ENCODE results near the gene CHADL.

Gene CHADL

DNA sequence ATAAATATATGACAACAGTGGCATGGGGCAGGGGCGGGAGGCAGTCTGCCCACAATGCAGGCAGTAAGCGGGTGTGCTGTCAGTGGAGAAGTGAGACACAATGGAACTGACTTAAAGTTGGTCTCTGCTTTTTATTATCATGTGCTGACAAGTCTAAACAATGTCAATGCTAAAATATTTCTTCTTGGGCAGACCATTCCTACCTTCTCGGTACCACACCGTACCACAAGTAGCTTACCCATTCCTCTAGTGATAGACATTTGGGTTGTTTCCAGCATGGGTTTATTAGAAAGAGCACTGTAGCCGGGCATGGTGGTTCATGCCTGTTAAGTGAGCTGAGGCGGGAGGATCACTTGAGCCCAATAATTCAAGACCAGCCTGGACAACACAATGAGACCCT lies 2.6 kb upstream of the CHADL start:
- TF ChIP-seq, protein P1, sequence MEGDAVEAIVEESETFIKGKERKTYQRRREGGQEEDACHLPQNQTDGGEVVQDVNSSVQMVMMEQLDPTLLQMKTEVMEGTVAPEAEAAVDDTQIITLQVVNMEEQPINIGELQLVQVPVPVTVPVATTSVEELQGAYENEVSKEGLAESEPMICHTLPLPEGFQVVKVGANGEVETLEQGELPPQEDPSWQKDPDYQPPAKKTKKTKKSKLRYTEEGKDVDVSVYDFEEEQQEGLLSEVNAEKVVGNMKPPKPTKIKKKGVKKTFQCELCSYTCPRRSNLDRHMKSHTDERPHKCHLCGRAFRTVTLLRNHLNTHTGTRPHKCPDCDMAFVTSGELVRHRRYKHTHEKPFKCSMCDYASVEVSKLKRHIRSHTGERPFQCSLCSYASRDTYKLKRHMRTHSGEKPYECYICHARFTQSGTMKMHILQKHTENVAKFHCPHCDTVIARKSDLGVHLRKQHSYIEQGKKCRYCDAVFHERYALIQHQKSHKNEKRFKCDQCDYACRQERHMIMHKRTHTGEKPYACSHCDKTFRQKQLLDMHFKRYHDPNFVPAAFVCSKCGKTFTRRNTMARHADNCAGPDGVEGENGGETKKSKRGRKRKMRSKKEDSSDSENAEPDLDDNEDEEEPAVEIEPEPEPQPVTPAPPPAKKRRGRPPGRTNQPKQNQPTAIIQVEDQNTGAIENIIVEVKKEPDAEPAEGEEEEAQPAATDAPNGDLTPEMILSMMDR (IDR thresholded peaks at IDR 0.05; ENCODE audit: low read depth, low read length) = no peak
- Histone ChIP-seq H3K4me3 (ENCODE audit: low read depth, low read length) (no peak overlapping the region), H3K4me1 (peaks cover 3% of the 10 kb centered on the region; the same call in 1 of the 2 replicates), H3K27me3 (no peaks in the 10 kb centered on the region), H3K36me3 (peaks cover 30% of the 10 kb centered on the region), H3K9me3 (no peaks in the 10 kb centered on the region)
- no peak for DNase-seq

DNA sequence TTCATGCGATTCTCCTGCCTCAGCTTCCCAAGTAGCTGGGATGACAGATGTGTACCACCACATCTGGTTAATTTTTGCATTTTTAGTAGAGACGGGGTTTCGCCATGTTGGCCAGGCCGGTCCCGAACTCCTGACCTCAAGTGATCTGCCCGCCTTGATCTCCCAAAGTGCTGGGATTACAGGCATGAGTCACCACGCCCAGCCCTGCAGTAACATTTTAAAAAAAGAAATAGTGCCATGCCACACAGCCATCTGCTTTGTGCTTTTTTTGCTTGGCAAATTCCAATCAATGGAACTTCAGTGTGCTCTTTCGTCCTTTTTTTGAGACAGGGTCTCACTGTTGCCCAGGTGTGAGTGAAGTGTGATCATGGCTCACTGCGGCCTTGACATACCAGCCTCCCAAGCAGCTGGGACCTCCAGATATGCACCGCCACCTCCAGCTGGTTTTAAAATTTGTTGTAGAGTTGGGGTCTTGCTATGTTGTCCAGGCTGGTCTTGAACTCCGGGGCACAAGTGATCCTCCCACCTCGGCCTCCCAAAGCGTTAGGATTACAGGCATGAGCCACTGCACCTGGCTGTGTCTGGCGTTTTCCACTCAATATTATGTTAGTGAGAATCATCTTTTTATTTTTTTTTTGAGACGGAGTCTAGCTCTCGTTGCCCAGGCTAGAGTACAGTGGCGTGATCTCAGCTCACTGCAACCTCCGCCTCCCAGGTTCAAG lies 1.8 kb upstream of the CHADL start:
- Histone ChIP-seq H3K4me3 (ENCODE audit: low read depth, low read length) (no peak overlapping the region), H3K36me3 (peaks cover 23% of the 10 kb centered on the region), H3K27me3 (no peaks in the 10 kb centered on the region), H3K9me3 (no peaks in the 10 kb centered on the region), H3K4me1 (peaks cover 3% of the 10 kb centered on the region; the same call in 1 of the 2 replicates)
- TF ChIP-seq, protein P1 (IDR thresholded peaks at IDR 0.05; ENCODE audit: low read depth, low read length) = no peak
- DNase-seq = no peak

DNA sequence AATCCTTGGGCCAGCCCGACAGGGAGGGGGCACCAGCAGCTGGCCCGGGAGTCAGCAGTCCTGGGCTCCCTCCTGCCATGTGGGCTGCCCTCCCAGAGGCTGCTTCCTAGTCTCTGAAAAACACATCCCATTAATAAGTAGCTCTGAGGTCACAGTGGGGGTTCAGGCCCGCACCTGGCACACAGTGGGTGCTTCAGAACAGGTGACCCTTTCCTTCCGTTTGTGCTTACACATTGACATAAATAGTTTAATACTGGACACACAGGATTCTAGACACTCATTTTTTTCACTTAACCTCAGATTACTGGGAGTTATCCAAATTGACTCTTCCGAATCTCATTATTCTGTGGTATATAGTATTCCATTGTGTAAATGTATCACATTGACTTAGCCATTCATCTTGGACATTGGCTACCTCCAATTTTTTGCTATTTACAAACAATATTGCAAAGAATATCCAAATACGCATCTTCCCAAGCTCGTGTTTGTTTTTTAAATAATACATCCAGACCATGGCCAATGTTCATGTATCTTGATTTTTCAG lies 474 bp upstream of the CHADL start:
- TF ChIP-seq, protein P1 (IDR thresholded peaks at IDR 0.05; ENCODE audit: low read depth, low read length) = no peak
- H3K4me1 ChIP-seq = peaks cover 3% of the 10 kb centered on the region; the same call in 1 of the 2 replicates
- no peaks in the 10 kb centered on the region for H3K27me3 ChIP-seq
- no peak for DNase-seq
- no peaks in the 10 kb centered on the region for H3K9me3 ChIP-seq
- H3K36me3 ChIP-seq = peaks cover 10% of the 10 kb centered on the region
- no peak overlapping the region for H3K4me3 ChIP-seq (ENCODE audit: low read depth, low read length)

DNA sequence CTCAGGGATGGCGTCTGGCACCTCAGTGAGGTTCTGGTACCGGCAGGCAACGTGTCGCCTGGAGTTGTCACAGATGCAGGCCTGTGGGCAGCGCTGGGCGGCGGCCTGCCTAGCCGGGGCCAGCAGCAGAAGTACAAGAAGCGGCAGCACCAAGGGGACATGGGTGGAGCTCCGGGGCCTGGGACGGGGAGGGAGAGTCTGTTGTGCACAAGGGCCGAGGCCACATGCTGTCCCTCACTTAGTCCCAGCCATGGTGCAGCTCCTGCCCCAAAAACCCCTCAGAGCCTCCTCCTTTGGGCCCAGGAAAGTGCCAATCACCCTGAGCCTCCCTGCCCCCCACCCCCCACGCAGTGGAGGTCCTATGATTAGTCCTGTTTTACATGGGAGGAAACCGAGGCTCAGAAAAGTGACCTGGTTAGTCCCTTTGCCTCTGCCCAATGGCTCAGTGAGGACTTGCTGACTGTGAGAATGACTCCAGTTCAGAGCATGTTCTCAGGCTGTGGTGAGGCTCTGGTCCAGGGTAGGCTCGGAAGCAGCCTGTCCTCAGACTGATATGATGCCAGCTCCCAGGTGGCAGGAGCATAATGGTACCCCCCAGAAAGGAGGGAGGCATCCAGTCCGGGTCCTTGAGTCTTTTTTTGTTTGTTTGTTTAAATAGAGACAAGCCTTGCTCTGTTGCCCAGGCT lies 1.1 kb downstream of the CHADL start:
- DNase-seq = no peak
- Histone ChIP-seq H3K4me3 (ENCODE audit: low read depth, low read length) (no peak overlapping the region), H3K9me3 (no peaks in the 10 kb centered on the region), H3K36me3 (no peaks in the 10 kb centered on the region; the same call in 1 of the 2 replicates), H3K4me1 (peaks cover 3% of the 10 kb centered on the region; the same call in 1 of the 2 replicates), H3K27me3 (no peaks in the 10 kb centered on the region)
- TF ChIP-seq, protein P1 (IDR thresholded peaks at IDR 0.05; ENCODE audit: low read depth, low read length) = no peak

DNA sequence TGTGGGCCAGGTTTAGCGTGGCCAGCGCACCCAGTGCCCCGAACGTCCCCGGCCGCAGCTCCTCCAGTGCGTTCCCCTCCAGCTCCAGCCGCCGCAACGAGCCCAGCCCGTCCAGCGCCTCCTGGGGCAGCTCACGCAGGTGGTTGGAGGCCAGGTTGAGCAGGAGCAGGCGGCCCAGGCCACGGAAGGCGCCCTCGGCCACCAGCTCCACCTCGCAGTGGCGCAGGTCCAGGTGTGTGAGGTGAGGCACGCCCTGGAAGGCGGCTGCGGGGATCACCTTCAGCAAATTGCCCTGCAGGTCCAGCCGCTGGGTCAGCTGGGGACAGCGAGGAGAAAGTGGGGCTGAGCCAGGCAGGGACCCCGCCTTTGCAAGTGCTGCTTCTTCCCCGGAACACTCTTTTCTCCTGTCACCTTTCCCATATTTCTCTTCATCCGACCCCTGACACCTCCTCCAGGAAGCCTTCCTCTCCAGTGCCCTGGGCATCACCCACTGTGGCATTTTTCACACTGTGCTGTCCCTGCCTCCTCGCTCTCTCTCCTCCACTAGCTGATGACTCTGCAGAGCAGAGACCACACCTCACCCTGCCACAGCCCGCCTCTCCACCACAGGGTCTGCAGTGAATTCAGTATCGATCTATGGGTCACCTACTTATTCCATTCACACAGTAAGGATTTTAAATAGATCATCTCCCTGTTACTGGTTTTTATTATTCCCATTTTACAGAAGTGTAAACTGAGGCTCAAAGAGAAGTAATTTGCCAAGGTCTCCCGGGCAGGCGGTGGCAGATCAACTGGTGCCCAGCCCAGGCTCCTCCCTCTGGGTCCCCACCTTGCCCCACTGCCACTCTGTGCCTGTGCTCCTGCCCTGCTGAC lies 1.9 kb downstream of the CHADL start:
- H3K4me1 ChIP-seq = peaks cover 3% of the 10 kb centered on the region; the same call in 1 of the 2 replicates
- no peak for DNase-seq
- H3K9me3 ChIP-seq = no peaks in the 10 kb centered on the region
- no peaks in the 10 kb centered on the region for H3K36me3 ChIP-seq
- TF ChIP-seq, protein P1 (IDR thresholded peaks at IDR 0.05; ENCODE audit: low read depth, low read length) = no peak
- no peaks in the 10 kb centered on the region for H3K27me3 ChIP-seq
- no peak overlapping the region for H3K4me3 ChIP-seq (ENCODE audit: low read depth, low read length)

All from BE2C (cell line).